Ovary (tissue), 3 donors: ENCODE measurements around the gene GSG1L.

Experiments used
- EP300 ChIP-seq: sonication (generic); formaldehyde crosslinking; IDR thresholded peaks from one replicate; pipeline ENCODE4 v1.6.1; 2017; ENCODE audit warnings: antibody characterized with exemption
- POLR2A ChIP-seq: fragments of 450-650 bp; IDR thresholded peaks from one replicate; pipeline ENCODE4 v1.6.1; 2017; ENCODE audit warnings: antibody characterized with exemption, mild to moderate bottlenecking, moderate library complexity
- TF ChIP-seq, protein P1 (sequence below), 3 donors: fragments of 450-650 bp in 2 of 3; fragments of 200-600 bp in 1 of 3; IDR thresholded peaks; one replicate each; pipeline versions ENCODE4 v1.5.1 to v1.8.0; 2016 to 2022; ENCODE audit warnings: antibody characterized with exemption in 3 of 3, mild to moderate bottlenecking in 1 of 3
- donor health status: DM: no; HTN: no; CAD: no.

GRCh38 chr16:27822996-27823395 is 240.5 kb downstream of the GSG1L start:
- TF ChIP-seq POLR2A: no peak
- TF ChIP-seq, protein P1, sequence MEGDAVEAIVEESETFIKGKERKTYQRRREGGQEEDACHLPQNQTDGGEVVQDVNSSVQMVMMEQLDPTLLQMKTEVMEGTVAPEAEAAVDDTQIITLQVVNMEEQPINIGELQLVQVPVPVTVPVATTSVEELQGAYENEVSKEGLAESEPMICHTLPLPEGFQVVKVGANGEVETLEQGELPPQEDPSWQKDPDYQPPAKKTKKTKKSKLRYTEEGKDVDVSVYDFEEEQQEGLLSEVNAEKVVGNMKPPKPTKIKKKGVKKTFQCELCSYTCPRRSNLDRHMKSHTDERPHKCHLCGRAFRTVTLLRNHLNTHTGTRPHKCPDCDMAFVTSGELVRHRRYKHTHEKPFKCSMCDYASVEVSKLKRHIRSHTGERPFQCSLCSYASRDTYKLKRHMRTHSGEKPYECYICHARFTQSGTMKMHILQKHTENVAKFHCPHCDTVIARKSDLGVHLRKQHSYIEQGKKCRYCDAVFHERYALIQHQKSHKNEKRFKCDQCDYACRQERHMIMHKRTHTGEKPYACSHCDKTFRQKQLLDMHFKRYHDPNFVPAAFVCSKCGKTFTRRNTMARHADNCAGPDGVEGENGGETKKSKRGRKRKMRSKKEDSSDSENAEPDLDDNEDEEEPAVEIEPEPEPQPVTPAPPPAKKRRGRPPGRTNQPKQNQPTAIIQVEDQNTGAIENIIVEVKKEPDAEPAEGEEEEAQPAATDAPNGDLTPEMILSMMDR (IDR thresholded peaks at IDR 0.05): no peak
- no peak for TF ChIP-seq EP300
